Measurements from ENCODE around the gene VASP. TPM values are rescaled to one million over a fixed set of nuclear protein-coding genes. Genes with fewer than 3 reads are reported as not detected.

The VASP gene
- total and polyA plus RNA-seq, 9 of the 15 experiments (the other 6 are each of a cell fraction or from before 2014, with no cell fraction given) = 16.7 to 261 (median 112) TPM

DNA sequence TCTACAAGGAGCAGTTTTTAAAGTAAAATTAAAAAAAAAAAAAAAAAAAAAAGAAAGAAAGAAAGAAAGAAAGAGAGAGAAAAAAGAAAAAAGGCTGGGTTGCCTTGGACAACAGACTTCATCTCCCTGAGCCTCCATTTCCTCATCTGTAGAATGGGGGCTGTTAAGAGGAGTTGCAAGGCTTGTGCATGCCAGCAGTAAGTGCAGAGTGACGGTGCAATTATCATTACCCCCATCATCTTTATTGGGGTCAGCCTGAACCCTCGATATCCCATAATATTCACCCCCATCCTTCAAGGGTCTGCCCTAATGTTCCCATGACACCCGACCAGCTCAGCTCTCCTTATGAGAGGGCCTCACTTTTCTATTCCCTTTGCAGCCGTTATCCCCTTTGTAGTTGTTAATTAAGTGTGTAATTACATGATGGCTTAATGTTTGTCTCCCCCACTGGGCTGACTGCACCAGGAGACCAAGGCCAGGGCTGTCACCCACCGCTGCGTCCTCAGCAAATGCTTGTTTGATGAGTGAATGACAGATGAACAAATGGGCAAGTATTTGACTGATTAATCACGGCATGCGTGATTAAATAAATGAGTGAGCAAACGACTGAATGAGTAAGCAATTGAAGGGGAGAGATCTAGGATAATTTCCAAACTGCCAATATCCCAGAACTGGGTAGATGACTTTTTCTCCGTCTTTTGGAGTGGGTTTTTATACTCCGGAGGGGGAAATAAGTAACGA lies 29.4 kb upstream of the VASP start (continued):
- TF ChIP-seq EP400 (IDR thresholded peaks at IDR 0.05) (no peak), ZFPM2 (CRISPR knock-in tag; IDR thresholded peaks at IDR 0.05) (no peak), ESRRB (CRISPR knock-in tag; IDR thresholded peaks at IDR 0.05; ENCODE audit: borderline replicate concordance) (no peak), MCM7 (IDR thresholded peaks at IDR 0.05) (no peak), CEBPB (tag; IDR thresholded peaks at IDR 0.05) (no peak), TSC22D4 (tag; IDR thresholded peaks at IDR 0.05) (no peak)
- TF ChIP-seq, protein P1, sequence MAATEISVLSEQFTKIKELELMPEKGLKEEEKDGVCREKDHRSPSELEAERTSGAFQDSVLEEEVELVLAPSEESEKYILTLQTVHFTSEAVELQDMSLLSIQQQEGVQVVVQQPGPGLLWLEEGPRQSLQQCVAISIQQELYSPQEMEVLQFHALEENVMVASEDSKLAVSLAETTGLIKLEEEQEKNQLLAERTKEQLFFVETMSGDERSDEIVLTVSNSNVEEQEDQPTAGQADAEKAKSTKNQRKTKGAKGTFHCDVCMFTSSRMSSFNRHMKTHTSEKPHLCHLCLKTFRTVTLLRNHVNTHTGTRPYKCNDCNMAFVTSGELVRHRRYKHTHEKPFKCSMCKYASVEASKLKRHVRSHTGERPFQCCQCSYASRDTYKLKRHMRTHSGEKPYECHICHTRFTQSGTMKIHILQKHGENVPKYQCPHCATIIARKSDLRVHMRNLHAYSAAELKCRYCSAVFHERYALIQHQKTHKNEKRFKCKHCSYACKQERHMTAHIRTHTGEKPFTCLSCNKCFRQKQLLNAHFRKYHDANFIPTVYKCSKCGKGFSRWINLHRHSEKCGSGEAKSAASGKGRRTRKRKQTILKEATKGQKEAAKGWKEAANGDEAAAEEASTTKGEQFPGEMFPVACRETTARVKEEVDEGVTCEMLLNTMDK (IDR thresholded peaks at IDR 0.05; ENCODE audit: borderline replicate concordance, insufficient read depth, low read depth, low read length, poor library complexity, severe bottlenecking) = no peak
- TF ChIP-seq, protein P2, sequence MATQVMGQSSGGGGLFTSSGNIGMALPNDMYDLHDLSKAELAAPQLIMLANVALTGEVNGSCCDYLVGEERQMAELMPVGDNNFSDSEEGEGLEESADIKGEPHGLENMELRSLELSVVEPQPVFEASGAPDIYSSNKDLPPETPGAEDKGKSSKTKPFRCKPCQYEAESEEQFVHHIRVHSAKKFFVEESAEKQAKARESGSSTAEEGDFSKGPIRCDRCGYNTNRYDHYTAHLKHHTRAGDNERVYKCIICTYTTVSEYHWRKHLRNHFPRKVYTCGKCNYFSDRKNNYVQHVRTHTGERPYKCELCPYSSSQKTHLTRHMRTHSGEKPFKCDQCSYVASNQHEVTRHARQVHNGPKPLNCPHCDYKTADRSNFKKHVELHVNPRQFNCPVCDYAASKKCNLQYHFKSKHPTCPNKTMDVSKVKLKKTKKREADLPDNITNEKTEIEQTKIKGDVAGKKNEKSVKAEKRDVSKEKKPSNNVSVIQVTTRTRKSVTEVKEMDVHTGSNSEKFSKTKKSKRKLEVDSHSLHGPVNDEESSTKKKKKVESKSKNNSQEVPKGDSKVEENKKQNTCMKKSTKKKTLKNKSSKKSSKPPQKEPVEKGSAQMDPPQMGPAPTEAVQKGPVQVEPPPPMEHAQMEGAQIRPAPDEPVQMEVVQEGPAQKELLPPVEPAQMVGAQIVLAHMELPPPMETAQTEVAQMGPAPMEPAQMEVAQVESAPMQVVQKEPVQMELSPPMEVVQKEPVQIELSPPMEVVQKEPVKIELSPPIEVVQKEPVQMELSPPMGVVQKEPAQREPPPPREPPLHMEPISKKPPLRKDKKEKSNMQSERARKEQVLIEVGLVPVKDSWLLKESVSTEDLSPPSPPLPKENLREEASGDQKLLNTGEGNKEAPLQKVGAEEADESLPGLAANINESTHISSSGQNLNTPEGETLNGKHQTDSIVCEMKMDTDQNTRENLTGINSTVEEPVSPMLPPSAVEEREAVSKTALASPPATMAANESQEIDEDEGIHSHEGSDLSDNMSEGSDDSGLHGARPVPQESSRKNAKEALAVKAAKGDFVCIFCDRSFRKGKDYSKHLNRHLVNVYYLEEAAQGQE (IDR thresholded peaks at IDR 0.05; ENCODE audit: borderline replicate concordance) = no peak
- TF ChIP-seq, protein P2 (CRISPR knock-in tag; IDR thresholded peaks at IDR 0.05; ENCODE audit: low read depth) = no peak
- TF ChIP-seq, protein P3, sequence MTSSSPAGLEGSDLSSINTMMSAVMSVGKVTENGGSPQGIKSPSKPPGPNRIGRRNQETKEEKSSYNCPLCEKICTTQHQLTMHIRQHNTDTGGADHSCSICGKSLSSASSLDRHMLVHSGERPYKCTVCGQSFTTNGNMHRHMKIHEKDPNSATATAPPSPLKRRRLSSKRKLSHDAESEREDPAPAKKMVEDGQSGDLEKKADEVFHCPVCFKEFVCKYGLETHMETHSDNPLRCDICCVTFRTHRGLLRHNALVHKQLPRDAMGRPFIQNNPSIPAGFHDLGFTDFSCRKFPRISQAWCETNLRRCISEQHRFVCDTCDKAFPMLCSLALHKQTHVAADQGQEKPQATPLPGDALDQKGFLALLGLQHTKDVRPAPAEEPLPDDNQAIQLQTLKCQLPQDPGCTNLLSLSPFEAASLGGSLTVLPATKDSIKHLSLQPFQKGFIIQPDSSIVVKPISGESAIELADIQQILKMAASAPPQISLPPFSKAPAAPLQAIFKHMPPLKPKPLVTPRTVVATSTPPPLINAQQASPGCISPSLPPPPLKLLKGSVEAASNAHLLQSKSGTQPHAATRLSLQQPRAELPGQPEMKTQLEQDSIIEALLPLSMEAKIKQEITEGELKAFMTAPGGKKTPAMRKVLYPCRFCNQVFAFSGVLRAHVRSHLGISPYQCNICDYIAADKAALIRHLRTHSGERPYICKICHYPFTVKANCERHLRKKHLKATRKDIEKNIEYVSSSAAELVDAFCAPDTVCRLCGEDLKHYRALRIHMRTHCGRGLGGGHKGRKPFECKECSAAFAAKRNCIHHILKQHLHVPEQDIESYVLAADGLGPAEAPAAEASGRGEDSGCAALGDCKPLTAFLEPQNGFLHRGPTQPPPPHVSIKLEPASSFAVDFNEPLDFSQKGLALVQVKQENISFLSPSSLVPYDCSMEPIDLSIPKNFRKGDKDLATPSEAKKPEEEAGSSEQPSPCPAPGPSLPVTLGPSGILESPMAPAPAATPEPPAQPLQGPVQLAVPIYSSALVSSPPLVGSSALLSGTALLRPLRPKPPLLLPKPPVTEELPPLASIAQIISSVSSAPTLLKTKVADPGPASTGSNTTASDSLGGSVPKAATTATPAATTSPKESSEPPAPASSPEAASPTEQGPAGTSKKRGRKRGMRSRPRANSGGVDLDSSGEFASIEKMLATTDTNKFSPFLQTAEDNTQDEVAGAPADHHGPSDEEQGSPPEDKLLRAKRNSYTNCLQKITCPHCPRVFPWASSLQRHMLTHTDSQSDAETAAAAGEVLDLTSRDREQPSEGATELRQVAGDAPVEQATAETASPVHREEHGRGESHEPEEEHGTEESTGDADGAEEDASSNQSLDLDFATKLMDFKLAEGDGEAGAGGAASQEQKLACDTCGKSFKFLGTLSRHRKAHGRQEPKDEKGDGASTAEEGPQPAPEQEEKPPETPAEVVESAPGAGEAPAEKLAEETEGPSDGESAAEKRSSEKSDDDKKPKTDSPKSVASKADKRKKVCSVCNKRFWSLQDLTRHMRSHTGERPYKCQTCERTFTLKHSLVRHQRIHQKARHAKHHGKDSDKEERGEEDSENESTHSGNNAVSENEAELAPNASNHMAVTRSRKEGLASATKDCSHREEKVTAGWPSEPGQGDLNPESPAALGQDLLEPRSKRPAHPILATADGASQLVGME (CRISPR knock-in tag; IDR thresholded peaks at IDR 0.05) = no peak

All from K562 (cell line).